Stimulated activated CD4-positive, alpha-beta T cell treated with anti-CD3 and anti-CD28 coated beads, Interleukin-4, amount 100 ng/mL, for 1 hour (primary cell): ENCODE data around the gene PROX1.

Experiments
- DNase-seq: peaks from one replicate; pipeline ENCODE4 v3.0.0-alpha.2; 2020

Gene PROX1

GRCh38 chr1:213982289-213982671 lies 5.5 kb upstream of the PROX1 start:
- no peak for DNase-seq

DNA sequence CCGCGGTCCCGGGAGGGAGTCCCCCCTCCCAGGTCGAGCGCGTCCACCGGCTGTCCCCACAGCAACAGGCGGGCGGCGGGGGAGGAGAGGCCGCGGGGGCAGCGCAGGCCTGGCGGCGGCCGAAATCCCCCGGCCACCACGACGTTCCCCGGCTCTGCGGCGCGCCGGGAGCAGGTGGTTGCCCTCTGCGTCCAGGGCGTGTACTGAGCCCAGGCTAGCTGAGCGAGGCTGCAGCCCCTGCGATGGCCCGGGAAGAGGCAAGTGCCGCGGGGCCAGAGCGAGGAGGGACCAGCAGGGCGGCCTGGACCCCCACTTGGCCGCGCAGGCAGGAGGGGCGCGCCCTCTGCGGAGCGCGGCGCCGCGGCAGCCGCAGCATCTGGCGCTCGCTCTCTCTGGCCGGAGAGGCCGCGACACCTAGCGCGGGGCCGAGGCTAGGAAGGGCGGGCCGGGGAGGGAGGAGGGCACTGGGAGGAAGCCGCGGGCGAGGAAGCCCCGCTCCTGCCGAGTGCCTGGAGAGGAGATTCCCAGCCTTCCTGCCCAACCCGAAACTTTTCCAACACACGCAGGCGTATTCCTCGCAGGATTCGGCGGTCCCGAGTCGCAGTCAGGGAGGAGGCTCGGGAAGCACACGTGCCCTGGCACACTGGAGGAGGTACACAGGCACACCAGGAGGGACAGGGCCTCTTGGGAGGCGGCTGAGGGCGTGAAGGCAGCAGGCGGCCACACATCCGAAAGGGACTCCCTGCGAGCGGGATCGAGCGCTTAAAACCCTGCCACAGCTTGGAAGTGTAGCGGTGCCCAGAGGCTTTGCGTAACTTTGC lies 4.9 kb upstream of the PROX1 start:
- no peak for DNase-seq

GRCh38 chr1:213983493-213984386 lies 4.0 kb upstream of the PROX1 start:
- DNase-seq = no peak

GRCh38 chr1:213984387-213985208 lies 3.2 kb upstream of the PROX1 start:
- DNase-seq = no peak

- DNase-seq = no peak
Observed at GRCh38 chr1:213985209-213986019, 2.4 kb upstream of the PROX1 start.

DNA sequence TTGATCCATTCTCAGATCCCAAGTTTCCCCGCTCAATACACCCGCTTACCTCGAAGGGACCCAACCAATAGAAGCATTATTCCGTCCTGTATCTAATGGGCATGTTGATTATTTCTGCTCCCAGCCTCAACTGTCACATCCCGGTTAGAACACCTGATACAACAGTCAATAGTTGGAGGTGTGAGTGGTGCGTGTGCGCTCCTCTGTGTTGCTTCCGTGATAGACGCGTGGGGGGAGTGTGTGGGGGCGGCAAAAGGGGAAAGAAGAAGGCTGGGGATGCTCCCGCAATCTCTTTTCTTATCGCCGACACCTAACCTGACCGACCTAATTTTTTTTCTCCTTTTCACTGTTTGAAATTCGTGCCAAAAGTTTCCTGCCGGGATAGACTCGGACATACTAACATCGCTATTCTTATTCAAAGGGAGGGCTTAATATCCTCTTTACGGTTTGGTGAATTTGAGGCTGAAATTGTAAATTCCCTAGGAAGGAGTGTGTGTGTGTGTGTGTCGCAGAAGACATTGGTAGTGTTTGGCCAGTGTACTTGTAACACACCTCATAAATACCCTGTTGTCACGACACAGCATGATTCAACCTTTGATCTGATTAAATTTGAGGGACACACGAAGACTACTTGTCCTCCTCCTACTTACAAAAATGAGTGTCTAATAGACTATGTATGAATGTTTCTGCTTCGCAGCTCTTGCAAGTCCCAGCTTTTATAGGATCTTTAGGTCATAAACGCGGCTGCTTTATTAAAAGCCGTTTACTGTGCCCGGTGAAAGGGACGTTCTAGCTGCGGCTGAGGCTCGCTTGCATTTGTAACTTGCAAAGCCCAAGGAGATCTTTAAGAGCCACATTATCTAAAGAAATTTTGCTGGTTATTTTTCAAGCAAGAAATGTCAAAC lies 1.5 kb upstream of the PROX1 start:
- no peak for DNase-seq

- DNase-seq = no peak
Observed at GRCh38 chr1:213986925-213987250, 885 bp upstream of the PROX1 start.

DNA sequence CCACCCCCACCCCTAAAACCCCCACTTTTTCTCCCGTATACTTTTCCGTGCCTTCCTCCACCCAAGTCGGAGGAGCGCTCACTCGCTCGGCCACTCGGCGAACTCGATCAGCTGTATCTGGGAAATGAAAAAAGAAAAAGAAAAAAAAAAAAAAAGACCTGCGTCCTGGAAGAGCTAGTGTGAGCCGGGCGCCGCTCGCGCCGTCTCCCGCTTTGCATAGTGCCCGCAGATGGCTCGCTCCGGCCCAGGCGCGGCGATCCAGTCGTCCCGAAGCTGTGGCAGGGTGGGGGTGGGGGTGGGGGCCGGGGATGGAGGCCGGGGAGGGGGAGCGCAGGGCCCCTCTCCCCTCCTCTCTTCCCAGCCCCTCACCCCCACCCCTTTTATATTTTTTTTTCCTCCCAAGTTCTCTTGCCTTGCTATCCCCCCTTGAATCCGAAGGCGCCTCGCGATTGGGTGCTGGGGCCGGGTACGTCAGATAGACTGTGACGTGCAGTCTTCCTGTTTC lies 299 bp upstream of the PROX1 start:
- DNase-seq = peak; percentile 31

GRCh38 chr1:213988507-213989001 lies 781 bp downstream of the PROX1 start:
- no peak for DNase-seq

GRCh38 chr1:213989002-213989855 lies 1.5 kb downstream of the PROX1 start:
- no peak for DNase-seq

GRCh38 chr1:213993929-213994328 lies 6.2 kb downstream of the PROX1 start:
- DNase-seq = no peak

DNA sequence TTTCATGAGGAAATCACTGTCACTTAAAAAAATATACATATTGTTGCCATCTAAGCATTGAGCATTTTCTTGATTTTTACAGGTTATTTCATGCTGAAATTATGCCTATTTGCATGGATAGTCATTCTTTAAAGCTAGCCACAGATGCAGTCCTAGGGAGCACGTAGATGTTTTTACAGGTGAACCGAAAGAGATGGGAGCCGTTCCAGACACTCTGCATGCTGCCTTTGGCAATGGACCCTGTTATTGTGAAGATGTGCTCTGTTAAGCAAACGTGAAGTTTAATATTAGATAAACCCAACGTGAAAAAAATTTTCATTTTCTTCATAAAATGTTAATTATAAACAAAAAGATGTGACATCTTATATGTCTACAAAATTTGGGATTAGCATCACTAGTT lies 7.1 kb downstream of the PROX1 start:
- DNase-seq = no peak

- DNase-seq = no peak
Observed at GRCh38 chr1:213995603-213996002, 7.8 kb downstream of the PROX1 start.

GRCh38 chr1:213996320-213997037 lies 8.7 kb downstream of the PROX1 start:
- no peak for DNase-seq

- DNase-seq = no peak
Observed at GRCh38 chr1:213997038-213997771, 9.4 kb downstream of the PROX1 start.

DNA sequence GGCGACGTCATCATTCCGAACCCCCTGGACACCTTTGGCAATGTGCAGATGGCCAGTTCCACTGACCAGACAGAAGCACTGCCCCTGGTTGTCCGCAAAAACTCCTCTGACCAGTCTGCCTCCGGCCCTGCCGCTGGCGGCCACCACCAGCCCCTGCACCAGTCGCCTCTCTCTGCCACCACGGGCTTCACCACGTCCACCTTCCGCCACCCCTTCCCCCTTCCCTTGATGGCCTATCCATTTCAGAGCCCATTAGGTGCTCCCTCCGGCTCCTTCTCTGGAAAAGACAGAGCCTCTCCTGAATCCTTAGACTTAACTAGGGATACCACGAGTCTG lies 10.0 kb downstream of the PROX1 start:
- DNase-seq = no peak

DNA sequence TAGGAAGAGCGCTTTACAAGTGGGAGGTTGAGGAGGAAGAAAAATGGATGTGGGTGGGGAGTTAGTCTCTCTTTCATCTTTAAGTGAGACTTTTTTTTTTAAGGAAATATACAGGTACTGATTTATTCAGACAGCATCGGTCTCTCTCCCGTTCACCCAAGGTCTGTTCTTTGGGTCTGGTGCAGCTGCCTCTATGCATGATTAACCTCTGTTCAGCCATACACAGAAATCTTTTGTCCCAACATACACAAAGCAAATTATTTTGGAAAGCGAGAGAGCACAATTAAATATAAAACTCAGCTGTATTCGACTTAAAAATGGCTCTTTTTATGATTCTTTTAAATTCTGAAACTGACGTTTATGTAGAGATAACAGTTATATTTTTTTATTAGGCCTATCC lies 11.0 kb downstream of the PROX1 start:
- no peak for DNase-seq

- no peak for DNase-seq
Observed at GRCh38 chr1:213999732-214000131, 12.0 kb downstream of the PROX1 start.

DNA sequence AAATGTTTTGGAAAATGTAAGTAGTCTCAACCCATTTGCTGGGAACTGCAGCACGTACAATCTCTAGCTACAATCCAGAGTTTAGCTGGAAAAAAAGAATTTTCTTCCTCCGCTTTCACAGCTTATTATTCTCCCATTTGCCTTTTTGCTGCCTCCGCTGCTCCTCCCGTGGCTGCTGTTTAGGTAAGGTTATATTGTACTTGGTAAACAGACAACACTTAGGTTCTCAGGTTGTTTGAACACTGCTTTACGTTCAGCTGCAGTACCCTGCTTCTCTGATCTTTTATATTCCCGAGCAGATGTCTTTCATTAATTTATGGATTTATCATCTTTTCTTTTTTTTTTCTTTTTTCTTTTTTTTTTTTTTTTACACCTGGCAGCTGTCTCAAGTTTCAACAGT lies 14.3 kb downstream of the PROX1 start:
- DNase-seq = no peak
